Nephron progenitor cell (in vitro differentiated cells): Measurements from ENCODE around the gene STK38.

Experiments
- DNase-seq: peaks from one replicate; pipeline ENCODE4 v3.0.0; 2021
- H3K27ac Mint-ChIP-seq: 2 replicates; pipeline ENCODE4 v1.8.0; 2021; ENCODE audit warnings: mild to moderate bottlenecking, moderate library complexity, mixed read lengths
- H3K27me3 Mint-ChIP-seq: 2 replicates; pipeline ENCODE4 v1.8.0; 2021; ENCODE audit warnings: mild to moderate bottlenecking, low read depth, mixed read lengths; ENCODE audit not compliant: poor library complexity
- H3K36me3 Mint-ChIP-seq: 2 replicates; pipeline ENCODE4 v1.8.0; 2021; ENCODE audit warnings: low read depth, mixed read lengths
- H3K4me1 Mint-ChIP-seq: 2 replicates; pipeline ENCODE4 v1.8.0; 2021; ENCODE audit warnings: mixed read lengths
- H3K4me3 Mint-ChIP-seq: 2 replicates; pipeline ENCODE4 v1.8.0; 2021; ENCODE audit warnings: mild to moderate bottlenecking, moderate library complexity, mixed read lengths
- H3K9me3 Mint-ChIP-seq: 2 replicates; pipeline ENCODE4 v1.8.0; 2021; ENCODE audit warnings: mild to moderate bottlenecking, moderate library complexity, mixed read lengths
- TF ChIP-seq, protein P1 (sequence below): fragments of 200-600 bp; sonication (generic); IDR thresholded peaks from 2 replicates; pipeline ENCODE4 v1.5.0; 2021; ENCODE audit warnings: antibody characterized with exemption

Gene STK38

DNA sequence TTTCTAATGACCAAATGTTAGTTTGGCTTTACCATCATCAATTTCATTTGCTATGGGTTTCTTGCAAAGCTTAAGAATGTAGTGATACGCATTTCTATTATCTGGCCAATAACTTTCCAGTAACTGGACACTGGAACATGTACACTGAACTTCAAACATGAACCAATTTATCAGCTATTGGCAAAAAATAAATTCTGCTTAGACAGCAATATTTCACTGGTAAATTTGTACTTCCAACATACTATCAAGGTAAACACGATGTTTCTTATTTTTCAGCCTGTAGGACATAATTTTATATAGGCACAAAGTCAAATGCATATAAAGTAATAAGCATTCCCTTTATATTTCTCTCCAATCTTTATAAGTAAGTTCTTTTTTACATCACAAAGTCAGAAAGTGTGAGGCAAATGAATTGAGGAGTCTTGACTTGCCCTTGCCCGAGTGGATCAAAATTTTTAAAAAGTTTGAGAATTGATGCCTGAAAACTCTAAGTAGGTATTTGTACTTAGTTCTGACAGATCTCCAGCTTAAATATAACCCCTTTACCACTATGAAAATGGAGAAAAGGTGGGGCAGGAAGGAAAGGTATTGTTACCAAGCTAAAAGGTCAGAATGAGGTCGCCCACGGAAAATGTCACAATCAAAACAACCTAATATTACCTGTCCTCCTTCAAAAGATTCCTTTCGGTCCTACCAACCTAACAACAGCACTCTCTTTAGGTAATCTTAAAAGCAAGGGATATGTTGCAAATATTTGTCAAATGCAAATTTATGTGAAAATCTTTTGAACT is 41.3 kb downstream of the STK38 start:
- Mint-ChIP-seq H3K4me1 (peaks cover 16% of the 10 kb centered on the region), H3K4me3 (no peak overlapping the region), H3K27ac (no peak overlapping the region), H3K36me3 (peaks cover 72% of the 10 kb centered on the region), H3K9me3 (peaks cover 16% of the 10 kb centered on the region), H3K27me3 (no peaks in the 10 kb centered on the region)
- DNase-seq, result no peak
- TF ChIP-seq, protein P1, sequence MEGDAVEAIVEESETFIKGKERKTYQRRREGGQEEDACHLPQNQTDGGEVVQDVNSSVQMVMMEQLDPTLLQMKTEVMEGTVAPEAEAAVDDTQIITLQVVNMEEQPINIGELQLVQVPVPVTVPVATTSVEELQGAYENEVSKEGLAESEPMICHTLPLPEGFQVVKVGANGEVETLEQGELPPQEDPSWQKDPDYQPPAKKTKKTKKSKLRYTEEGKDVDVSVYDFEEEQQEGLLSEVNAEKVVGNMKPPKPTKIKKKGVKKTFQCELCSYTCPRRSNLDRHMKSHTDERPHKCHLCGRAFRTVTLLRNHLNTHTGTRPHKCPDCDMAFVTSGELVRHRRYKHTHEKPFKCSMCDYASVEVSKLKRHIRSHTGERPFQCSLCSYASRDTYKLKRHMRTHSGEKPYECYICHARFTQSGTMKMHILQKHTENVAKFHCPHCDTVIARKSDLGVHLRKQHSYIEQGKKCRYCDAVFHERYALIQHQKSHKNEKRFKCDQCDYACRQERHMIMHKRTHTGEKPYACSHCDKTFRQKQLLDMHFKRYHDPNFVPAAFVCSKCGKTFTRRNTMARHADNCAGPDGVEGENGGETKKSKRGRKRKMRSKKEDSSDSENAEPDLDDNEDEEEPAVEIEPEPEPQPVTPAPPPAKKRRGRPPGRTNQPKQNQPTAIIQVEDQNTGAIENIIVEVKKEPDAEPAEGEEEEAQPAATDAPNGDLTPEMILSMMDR, result no peak

DNA sequence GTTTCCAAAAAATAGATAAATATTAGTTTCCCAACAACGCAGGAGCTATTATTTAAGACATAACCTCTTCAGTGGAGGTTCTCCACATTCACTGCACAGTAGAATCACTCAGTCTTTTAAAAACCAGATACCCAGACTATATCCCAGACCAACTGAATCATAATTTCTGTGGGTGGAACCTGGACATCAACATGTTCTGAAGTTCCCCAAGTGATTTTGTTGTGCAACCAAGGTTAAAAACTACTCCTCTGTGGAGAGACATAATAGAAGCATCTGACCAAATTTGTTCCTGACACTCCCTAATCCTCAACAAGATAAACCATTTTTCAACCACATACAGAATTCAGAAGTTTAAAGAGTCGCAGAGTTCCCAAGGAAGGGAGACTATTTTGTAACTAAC is 42.3 kb downstream of the STK38 start:
- Mint-ChIP-seq H3K9me3 (peaks cover 9% of the 10 kb centered on the region), H3K27ac (no peak overlapping the region), H3K4me1 (peaks cover 16% of the 10 kb centered on the region), H3K4me3 (no peak overlapping the region), H3K27me3 (no peaks in the 10 kb centered on the region), H3K36me3 (peaks cover 62% of the 10 kb centered on the region)
- TF ChIP-seq, protein P1, result no peak
- no peak for DNase-seq

DNA sequence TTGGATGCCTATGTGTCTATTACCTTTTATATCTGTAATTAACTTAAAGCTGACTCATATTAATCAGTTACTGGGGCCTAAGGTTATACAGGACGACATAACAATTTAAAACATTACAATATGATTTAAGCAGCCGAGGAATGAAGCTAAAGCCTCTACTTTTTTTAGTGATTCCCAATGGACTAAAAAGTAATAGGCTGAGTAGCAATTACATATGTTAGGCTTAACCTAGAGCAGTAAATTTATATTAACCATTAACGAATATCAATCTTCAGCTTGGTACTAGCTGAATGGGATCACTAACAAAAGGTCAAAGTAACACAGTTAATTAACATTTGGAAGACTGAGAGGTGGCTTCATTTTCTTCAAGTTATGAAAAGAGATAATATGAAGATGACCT is 43.1 kb downstream of the STK38 start:
- Mint-ChIP-seq H3K27me3 (no peaks in the 10 kb centered on the region), H3K27ac (no peak overlapping the region), H3K9me3 (peaks cover 3% of the 10 kb centered on the region), H3K4me3 (no peak overlapping the region), H3K4me1 (peaks cover 16% of the 10 kb centered on the region), H3K36me3 (peaks cover 58% of the 10 kb centered on the region)
- DNase-seq, result no peak
- TF ChIP-seq, protein P1, result no peak

DNA sequence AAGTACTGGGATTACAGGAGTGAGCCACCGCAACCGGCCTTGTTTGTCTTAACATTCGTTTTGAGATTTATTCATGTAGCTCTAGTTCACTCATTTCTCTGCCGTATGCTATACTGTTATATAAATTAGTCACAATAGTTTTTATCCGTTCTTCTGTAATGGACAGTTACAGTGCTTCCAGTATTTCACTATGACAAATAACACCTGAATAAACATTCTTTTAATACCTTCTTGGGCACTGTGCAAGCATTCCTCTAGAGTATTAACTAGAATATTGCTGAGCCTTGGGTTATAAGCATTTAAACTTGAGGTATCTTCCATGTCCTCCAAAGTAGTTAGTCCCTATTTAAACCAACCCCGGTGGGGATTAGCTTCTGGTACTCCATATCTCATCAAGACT is 45.6 kb downstream of the STK38 start:
- TF ChIP-seq, protein P1, result no peak
- no peak for DNase-seq
- peaks cover 8% of the 10 kb centered on the region for H3K4me1 Mint-ChIP-seq
- H3K4me3 Mint-ChIP-seq, result no peak overlapping the region
- no peaks in the 10 kb centered on the region for H3K27me3 Mint-ChIP-seq
- H3K9me3 Mint-ChIP-seq, result no peaks in the 10 kb centered on the region
- H3K36me3 Mint-ChIP-seq, result peaks cover 68% of the 10 kb centered on the region
- no peak overlapping the region for H3K27ac Mint-ChIP-seq

DNA sequence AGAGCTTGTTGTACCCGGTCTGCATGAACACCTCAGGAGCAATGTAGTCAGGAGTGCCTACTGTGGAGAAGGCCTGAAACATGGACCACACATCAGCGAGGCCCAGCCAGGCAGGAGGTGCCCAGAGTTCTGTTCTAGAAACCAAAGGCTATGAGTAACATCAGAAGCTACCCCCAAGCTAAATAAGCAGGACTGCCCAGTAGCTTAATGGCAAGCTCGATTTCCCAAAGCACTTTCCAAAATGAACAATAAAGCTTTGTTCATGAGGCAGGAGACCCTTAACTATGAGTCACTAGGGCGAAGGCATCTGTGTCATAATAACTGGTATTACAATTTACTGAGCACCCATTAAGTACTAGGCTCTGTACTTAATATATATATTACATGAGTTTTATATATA is 47.4 kb downstream of the STK38 start:
- no peaks in the 10 kb centered on the region for H3K9me3 Mint-ChIP-seq
- H3K4me1 Mint-ChIP-seq, result no peaks in the 10 kb centered on the region
- TF ChIP-seq, protein P1, result no peak
- no peaks in the 10 kb centered on the region for H3K27me3 Mint-ChIP-seq
- H3K4me3 Mint-ChIP-seq, result no peak overlapping the region
- no peak for DNase-seq
- no peak overlapping the region for H3K27ac Mint-ChIP-seq
- H3K36me3 Mint-ChIP-seq, result peaks cover 69% of the 10 kb centered on the region

DNA sequence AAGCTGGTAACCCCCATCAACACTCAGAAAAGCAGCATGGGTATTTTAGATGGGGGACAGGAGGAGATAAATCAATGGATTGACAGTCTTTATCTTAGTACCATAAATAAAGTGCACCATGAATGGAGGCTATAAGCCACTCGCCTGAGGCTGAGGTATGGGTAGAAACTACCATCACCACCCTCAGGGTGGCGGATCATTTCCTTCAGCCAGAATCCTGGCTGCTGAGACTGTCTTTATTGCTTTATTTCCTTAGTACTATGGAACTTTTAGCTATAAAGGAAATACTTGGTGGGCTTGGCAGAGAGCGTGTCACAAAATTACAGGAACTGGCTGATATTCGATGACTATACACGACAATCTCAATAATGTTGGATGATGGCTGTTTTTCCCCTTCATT is 52.2 kb downstream of the STK38 start:
- TF ChIP-seq, protein P1, result no peak
- Mint-ChIP-seq H3K9me3 (no peaks in the 10 kb centered on the region), H3K27ac (no peak overlapping the region), H3K4me1 (peaks cover 5% of the 10 kb centered on the region), H3K36me3 (peaks cover 69% of the 10 kb centered on the region), H3K4me3 (no peak overlapping the region), H3K27me3 (peaks cover 3% of the 10 kb centered on the region)
- no peak for DNase-seq
